GM12878 (cell line): ENCODE results near the gene GRIFIN. TPM values are rescaled to one million over a fixed set of nuclear protein-coding genes. Genes with fewer than 3 reads are reported as not detected.
"Not testable (repeated sequence)": the region's sequence is repeated elsewhere in the genome, so short reads cannot be mapped to it uniquely, and the experiment has no call there.

Experiments used
- ATAC-seq: fragments of 200-7000 bp; cut with Tn5 transposase; 3 replicates; pipeline ENCODE4 v1.9.1; 2020; ENCODE audit warnings: mild to moderate bottlenecking, moderate library complexity
- BruUV-seq: library from RNA; stranded (reverse); fragments of 400-500 nt; replicated peaks from 2 replicates; lab custom pipeline; 2021; lab: Mats Ljungman, UMichigan
- CTCF ChIA-PET: fragments of 300-600 bp; sonication (Branson Sonifier 250); formaldehyde crosslinking; extraction: SDS; loops from one replicate; lab custom pipeline; 2021; ENCODE audit warnings: inconsistent platforms; lab: Yijun Ruan, JAX
- POLR2A ChIA-PET: fragments of 350-600 bp; formaldehyde crosslinking; extraction: SDS; loops from one replicate; lab custom pipeline; 2021; ENCODE audit warnings: inconsistent platforms; lab: Charles Lee
- RAD21 ChIA-PET: fragments of 300-600 bp; sonication (Branson Sonifier 250); formaldehyde crosslinking; loops from one replicate; lab custom pipeline; 2023; ENCODE audit warnings: antibody characterized with exemption; ENCODE audit not compliant: unreplicated experiment; lab: Charles Lee
- SMC1A ChIA-PET: fragments of 300-600 bp; sonication (Branson Sonifier 250); formaldehyde crosslinking; loops from one replicate; lab custom pipeline; 2023; ENCODE audit not compliant: unreplicated experiment, uncharacterized antibody; lab: Charles Lee
- DNase-seq: peaks from one replicate; pipeline ENCODE4 v3.0.0-alpha.2; 2011; ENCODE audit warnings: low read depth, low spot score
- FAIRE-seq: peaks from 3 replicates; lab custom pipeline; 2011; peaks lifted over from hg19 to GRCh38; lab: Jason Lieb, UNC
- H2AFZ ChIP-seq: 2 replicates; pipeline ENCODE4 v1.6.0; 2011; ENCODE audit warnings: low read depth, low read length, control low read depth; ENCODE audit not compliant: control insufficient read depth
- H3K27ac ChIP-seq: 2 replicates; pipeline ENCODE4 v1.5.1; 2011; ENCODE audit warnings: control low read depth; ENCODE audit not compliant: control insufficient read depth, insufficient read depth
- H3K27me3 ChIP-seq, 2 experiments: replicated peaks in 1 of 2; 2 replicates each; pipeline versions ENCODE4 v1.6.0 to v1.6.1; 2011; ENCODE audit warnings: low read length in 1 of 2; ENCODE audit not compliant: control insufficient read depth in 2 of 2, insufficient read depth in 2 of 2
- H3K36me3 ChIP-seq, 2 experiments: 2 replicates each; pipeline ENCODE4 v1.5.1; 2011; ENCODE audit warnings: low read length in 1 of 2; ENCODE audit not compliant: control insufficient read depth in 2 of 2, insufficient read depth in 2 of 2
- H3K4me1 ChIP-seq: 2 replicates; pipeline ENCODE4 v1.6.1; 2011; ENCODE audit warnings: mild to moderate bottlenecking, low read length, moderate library complexity, mixed read lengths; ENCODE audit not compliant: control insufficient read depth, insufficient read depth
- H3K4me2 ChIP-seq: 2 replicates; pipeline ENCODE4 v1.6.0; 2011; ENCODE audit warnings: control low read depth; ENCODE audit not compliant: control insufficient read depth, insufficient read depth
- H3K4me3 ChIP-seq: fragments of 200-600 bp; sonication (generic); 2 replicates; pipeline ENCODE4 v1.5.1; 2016
- H3K79me2 ChIP-seq: 2 replicates; pipeline ENCODE4 v1.6.0; 2011; ENCODE audit warnings: low read length; ENCODE audit not compliant: control insufficient read depth, insufficient read depth
- H3K9ac ChIP-seq: 2 replicates; pipeline ENCODE4 v1.8.0; 2011; ENCODE audit warnings: low read length, control low read depth, mixed read lengths; ENCODE audit not compliant: control insufficient read depth, insufficient read depth
- H3K9me3 ChIP-seq: replicated peaks from 3 replicates; pipeline ENCODE4 v1.5.1; 2011; ENCODE audit warnings: mild to moderate bottlenecking, low read length; ENCODE audit not compliant: control insufficient read depth, insufficient read depth
- H4K20me1 ChIP-seq: 2 replicates; pipeline ENCODE4 v1.6.0; 2011; ENCODE audit not compliant: control insufficient read depth, insufficient read depth
- NR2C2 ChIP-seq: IDR thresholded peaks from 2 replicates; pipeline ENCODE4 v1.6.1; 2011; ENCODE audit warnings: borderline replicate concordance, low read depth; ENCODE audit not compliant: control insufficient read depth, insufficient read length
- WGBS: methylation state at CpG from one replicate; pipeline ENCODE4 v1.1.6; 2016; ENCODE audit warnings: low lambda C conversion rate; ENCODE audit not compliant: insufficient replicate concordance, insufficient coverage; ENCODE audit errors: missing lambda C conversion rate; 5-methylcytosine and 5-hydroxymethylcytosine counted together
- in situ Hi-C: fragments of 300-500 bp; cut with MboI; formaldehyde crosslinking; loops from 9 replicates; pipeline ENCODE4 v1.14.3; 2018; ENCODE audit warnings: mixed read lengths
- intact Hi-C: fragments of 100-400 bp; cut with micrococcal nuclease; formaldehyde crosslinking; loops from one replicate; pipeline ENCODE4 v1.14.2; 2022; ENCODE audit not compliant: unreplicated experiment
- polyA plus RNA-seq, 11 experiments: library from polyadenylated mRNA; depleted of rRNA in 4 of 11; unstranded in 6 of 11; stranded (reverse) in 5 of 11; fragments of >200 nt; fragmentation: Nextera tagmentation in 4 of 11; fragmentation: Illumina TruSeq in 1 of 11; extraction: Ambion mirVana in 4 of 11; extraction: Trizol in 1 of 11; gene quantifications; 1 replicate in 1 of 11; 2 replicates in 10 of 11; pipeline versions ENCODE4 v1.2.1 to v1.2.3, GENCODE V29; 2011 to 2016; ENCODE audit warnings: inconsistent platforms in 2 of 11, missing spikeins in 2 of 11, low read depth in 1 of 11
- total RNA-seq, 4 experiments: library from RNA; depleted of rRNA in 3 of 4; stranded (reverse); fragments of >200 nt in 3 of 4; fragmentation: Illumina TruSeq in 1 of 4; extraction: Trizol in 1 of 4; gene quantifications; 2 replicates each; pipeline versions ENCODE4 v1.2.1 to v1.2.3, GENCODE V29; 2013 to 2021

GRIFIN gene
- total and polyA plus RNA-seq, 10 of the 15 experiments (the other 5 are each of a cell fraction or from before 2014, with no cell fraction given) = not detected

- Histone ChIP-seq H3K4me2 (no peak overlapping the region), H3K4me1 (no peaks in the 10 kb centered on the region), H2AFZ (no peak overlapping the region), H3K79me2 (no peaks in the 10 kb centered on the region), H3K4me3 (no peak overlapping the region), H3K27ac (no peak overlapping the region), H3K36me3 (no peaks in the 10 kb centered on the region), H3K27me3 (no peaks in the 10 kb centered on the region), H3K9me3 (no peaks in the 10 kb centered on the region), H4K20me1 (no peaks in the 10 kb centered on the region), H3K9ac (no peak overlapping the region)
- CTCF ChIA-PET = interaction anchor here (1.1 to 6.7 kb wide), 8 partner anchors 10 to 220 kb away, joined by 3 to 114 read pairs (median 6); no protein-coding TSS in a partner anchor
- 73% methylated on average over 19 of the region's 19 CpGs for WGBS
- POLR2A ChIA-PET = interaction anchor here (1.3 kb wide), 1 partner anchor 144 kb away, joined by 4 read pairs; no protein-coding TSS in a partner anchor
- ATAC-seq = no peak
- TF ChIP-seq NR2C2 = no peak
- SMC1A ChIA-PET = interaction anchor here (1.0 to 2.6 kb wide), 5 partner anchors 11 to 116 kb away, joined by 3 to 10 read pairs (median 5); no protein-coding TSS in a partner anchor
- RAD21 ChIA-PET = interaction anchor here (1.7 to 3.7 kb wide), 2 partner anchors 18 to 122 kb away, joined by 6 to 42 read pairs; no protein-coding TSS in a partner anchor
- FAIRE-seq = no peak
- intact Hi-C loops (no loop called here), in situ Hi-C loops (no loop called here)
- BruUV-seq = no TSS peak
- no peak for DNase-seq
Measured at GRCh38 chr7:2470204-2471021, 5.8 kb downstream of the GRIFIN start.

- H4K20me1 ChIP-seq, H3K4me3 ChIP-seq, H3K36me3 ChIP-seq, H3K4me1 ChIP-seq, H2AFZ ChIP-seq, DNase-seq, H3K4me2 ChIP-seq, H3K79me2 ChIP-seq, H3K27ac ChIP-seq, in situ Hi-C loops, H3K9ac ChIP-seq, ATAC-seq, BruUV-seq, FAIRE-seq, H3K27me3 ChIP-seq, H3K9me3 ChIP-seq: not testable (repeated sequence)
- ChIA-PET SMC1A (interaction anchor here (0.7 to 2.6 kb wide), 17 partner anchors 11 to 891 kb away, joined by 3 to 21 read pairs (median 4); no protein-coding TSS in a partner anchor), CTCF (interaction anchor here (0.6 to 6.7 kb wide), 29 partner anchors 9 to 1219 kb away, joined by 3 to 114 read pairs (median 4); partner anchors contain the start of gene EIF3B), POLR2A (interaction anchor here (1.3 to 2.2 kb wide), 2 partner anchors 18 to 144 kb away, joined by 4 to 8 read pairs; no protein-coding TSS in a partner anchor), RAD21 (interaction anchor here (0.9 to 3.7 kb wide), 10 partner anchors 9 to 116 kb away, joined by 3 to 42 read pairs (median 4); partner anchors contain the start of genes CHST12 and EIF3B)
- 56% methylated on average over 9 of the region's 9 CpGs for WGBS
- intact Hi-C loops = loop anchor here (2.0 to 5.0 kb wide), 2 partner anchors 19 to 98 kb away; no protein-coding TSS in a partner anchor
Measured at GRCh38 chr7:2469460-2470203, 6.6 kb downstream of the GRIFIN start.
